Adrenal gland (tissue), 12 donors: ENCODE data around the gene TIPARP. TPM values are rescaled to one million over a fixed set of nuclear protein-coding genes. Genes with fewer than 3 reads are reported as not detected.
"Not testable (repeated sequence)": the region's sequence is repeated elsewhere in the genome, so short reads cannot be mapped to it uniquely, and the experiment has no call there.

Experiments used
- DNase-seq, 7 donors: peaks; one replicate each; pipeline ENCODE4 v3.0.0-alpha.2; 2019 to 2020
- H3K27ac ChIP-seq, 5 donors: fragments of 200-600 bp; sonication (generic) in 4 of 5; 1 replicate in 3 of 5; 2 replicates in 2 of 5; pipeline versions ENCODE4 v1.5.1 to v1.8.0; 2016 to 2020; ENCODE audit warnings: mild to moderate bottlenecking in 1 of 5
- H3K27me3 ChIP-seq: fragments of 200-600 bp; 2 replicates; pipeline ENCODE4 v1.8.0; 2021
- H3K36me3 ChIP-seq, 2 donors: fragments of 200-600 bp; replicated peaks in 1 of 2; 1 replicate in 1 of 2; 2 replicates in 1 of 2; pipeline versions ENCODE4 v1.5.1 to v1.8.0; 2018 to 2022
- H3K4me1 ChIP-seq, 2 donors: fragments of 200-600 bp; replicated peaks in 1 of 2; 1 replicate in 1 of 2; 2 replicates in 1 of 2; pipeline versions ENCODE4 v1.5.1 to v1.8.0; 2018 to 2021
- H3K4me3 ChIP-seq, 4 donors: fragments of 200-600 bp; sonication (generic) in 3 of 4; one replicate each; pipeline ENCODE4 v1.5.1; 2016 to 2018
- H3K9me3 ChIP-seq, 3 donors: fragments of 200-600 bp; sonication (generic) in 1 of 3; replicated peaks in 1 of 3; 1 replicate in 2 of 3; 2 replicates in 1 of 3; pipeline versions ENCODE4 v1.5.1 to v1.8.0; 2016 to 2021
- POLR2A ChIP-seq, 2 donors: fragments of 450-650 bp; IDR thresholded peaks; one replicate each; pipeline ENCODE4 v1.6.1; 2017; ENCODE audit warnings: antibody characterized with exemption in 2 of 2, mild to moderate bottlenecking in 2 of 2, moderate library complexity in 1 of 2
- WGBS, 4 donors: extraction: QIAGEN DNeasy Blood & Tissue Kit in 2 of 4; methylation state at CpG; one replicate each; pipeline versions ENCODE4 v1.1.5 to v1.1.7; 2013 to 2017; 5-methylcytosine and 5-hydroxymethylcytosine counted together
- intact Hi-C, 2 donors: fragments of 100-400 bp; cut with DNase I; formaldehyde crosslinking; loops; one replicate each; pipeline versions ENCODE4 v1.14.1 to v1.15.0; 2022 to 2023
- polyA plus RNA-seq, 3 donors: library from polyadenylated mRNA; stranded (reverse); fragments of 200-250 nt in 2 of 3; fragments of 350-450 nt in 1 of 3; fragmentation: Illumina TruSeq in 1 of 3; extraction: RNeasy Lipid Tissue Mini Kit (QIAGEN cat#74804) in 1 of 3; gene quantifications; one replicate each; pipeline ENCODE4 v1.2.3, GENCODE V29; 2013 to 2014
- total RNA-seq, 9 donors: library from RNA; depleted of rRNA in 4 of 9; stranded (reverse); fragments of >200 nt in 4 of 9; fragments of 120-200 nt in 1 of 9; fragmentation: NEBNext Ultra II Directional in 1 of 9; extraction: Animal tissue kit (Norgen Biotek cat#: 25700) in 1 of 9; gene quantifications; one replicate each; pipeline versions ENCODE4 v1.1.0 to v1.2.4, GENCODE V29; 2013 to 2023
- TF ChIP-seq, protein P1 (sequence below), 6 experiments: fragments of 450-650 bp in 4 of 6; fragments of 200-600 bp in 2 of 6; sonication (generic) in 1 of 6; IDR thresholded peaks; 1 replicate in 5 of 6; 2 replicates in 1 of 6; pipeline versions ENCODE4 v1.5.1 to v1.8.0; 2016 to 2021; ENCODE audit warnings: antibody characterized with exemption in 6 of 6, mild to moderate bottlenecking in 2 of 6, moderate library complexity in 1 of 6
- donor health status: healthy with polysubstance abuse.
- donor health status: Bipolar disorder and iron deficiency.
- donor health status: DM: yes; HTN: yes; CAD: no.
- donor health status: DM: no; HTN: no; CAD: no.
- donor health status: DM: no; HTN: no; CAD: no.
- donor health status: DM: yes; HTN: yes; CAD: no.

TIPARP gene
- total and polyA plus RNA-seq, 12 donors: 9.5 to 75.5 (median 18.2) TPM

DNA sequence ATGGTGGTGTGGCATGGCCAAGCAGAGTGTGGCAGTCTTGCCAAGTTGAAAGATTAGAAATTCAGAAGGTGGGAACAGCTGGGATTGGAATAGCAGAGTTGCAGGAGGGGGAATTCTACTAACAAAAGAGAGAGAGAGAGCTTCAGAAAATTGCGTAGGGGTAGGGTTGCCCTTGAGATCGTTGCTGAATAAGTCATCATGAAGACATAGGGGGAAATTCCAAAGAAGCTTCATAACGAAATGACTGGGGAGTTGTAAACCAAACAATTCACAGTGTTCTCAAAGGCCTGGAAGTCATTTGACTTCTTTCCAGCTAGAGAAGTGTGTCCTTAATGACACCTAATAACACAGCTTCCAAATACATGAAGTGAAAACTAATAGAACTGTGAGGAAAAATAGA lies 26.3 kb upstream of the TIPARP start:
- intact Hi-C loops: no loop called here
- WGBS, 4 donors: 40 to 63% (median 46%) methylated on average over 3 of the region's 3 CpGs
- Histone ChIP-seq H3K9me3 (no peaks in the 10 kb centered on the region), H3K4me3 (no peak overlapping the region), H3K27me3 (no peaks in the 10 kb centered on the region), H3K27ac (no peak overlapping the region), H3K4me1 (peaks cover 0 to 7% of the 10 kb centered on the region in 2 donors), H3K36me3 (no peaks in the 10 kb centered on the region)
- DNase-seq: no peak
- TF ChIP-seq, protein P1, sequence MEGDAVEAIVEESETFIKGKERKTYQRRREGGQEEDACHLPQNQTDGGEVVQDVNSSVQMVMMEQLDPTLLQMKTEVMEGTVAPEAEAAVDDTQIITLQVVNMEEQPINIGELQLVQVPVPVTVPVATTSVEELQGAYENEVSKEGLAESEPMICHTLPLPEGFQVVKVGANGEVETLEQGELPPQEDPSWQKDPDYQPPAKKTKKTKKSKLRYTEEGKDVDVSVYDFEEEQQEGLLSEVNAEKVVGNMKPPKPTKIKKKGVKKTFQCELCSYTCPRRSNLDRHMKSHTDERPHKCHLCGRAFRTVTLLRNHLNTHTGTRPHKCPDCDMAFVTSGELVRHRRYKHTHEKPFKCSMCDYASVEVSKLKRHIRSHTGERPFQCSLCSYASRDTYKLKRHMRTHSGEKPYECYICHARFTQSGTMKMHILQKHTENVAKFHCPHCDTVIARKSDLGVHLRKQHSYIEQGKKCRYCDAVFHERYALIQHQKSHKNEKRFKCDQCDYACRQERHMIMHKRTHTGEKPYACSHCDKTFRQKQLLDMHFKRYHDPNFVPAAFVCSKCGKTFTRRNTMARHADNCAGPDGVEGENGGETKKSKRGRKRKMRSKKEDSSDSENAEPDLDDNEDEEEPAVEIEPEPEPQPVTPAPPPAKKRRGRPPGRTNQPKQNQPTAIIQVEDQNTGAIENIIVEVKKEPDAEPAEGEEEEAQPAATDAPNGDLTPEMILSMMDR (IDR thresholded peaks at IDR 0.05): no peak
- TF ChIP-seq POLR2A (IDR thresholded peaks at IDR 0.05): no peak

DNA sequence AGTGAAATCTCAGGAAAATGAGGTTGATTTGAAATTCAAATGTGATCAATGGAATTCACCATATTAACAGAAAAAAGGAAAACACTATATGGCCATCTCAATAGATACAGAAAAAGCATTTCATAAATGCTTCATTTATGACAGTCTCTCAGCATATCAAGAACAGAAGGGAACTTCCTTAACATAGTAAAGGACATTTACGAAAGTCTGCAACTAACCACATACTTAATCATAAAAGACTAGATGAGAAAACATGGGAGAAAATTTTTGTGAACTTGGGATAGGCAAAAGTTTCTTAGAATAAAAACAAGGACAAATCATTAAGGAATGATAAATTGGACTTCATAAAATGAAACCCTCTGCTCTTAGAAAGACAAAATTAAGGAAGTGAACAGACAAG lies 24.7 kb upstream of the TIPARP start:
- H3K27ac ChIP-seq: no peak overlapping the region
- no peaks in the 10 kb centered on the region for H3K36me3 ChIP-seq
- 70 to 80% (median 77%) methylated on average over 1 of the region's 1 CpG for WGBS, 4 donors
- no peaks in the 10 kb centered on the region for H3K9me3 ChIP-seq
- H3K4me3 ChIP-seq: no peak overlapping the region
- no peaks in the 10 kb centered on the region for H3K27me3 ChIP-seq
- intact Hi-C loops: no loop called here
- TF ChIP-seq POLR2A (IDR thresholded peaks at IDR 0.05): no peak
- TF ChIP-seq, protein P1 (IDR thresholded peaks at IDR 0.05): no peak
- no peaks in the 10 kb centered on the region for H3K4me1 ChIP-seq
- DNase-seq: no peak

DNA sequence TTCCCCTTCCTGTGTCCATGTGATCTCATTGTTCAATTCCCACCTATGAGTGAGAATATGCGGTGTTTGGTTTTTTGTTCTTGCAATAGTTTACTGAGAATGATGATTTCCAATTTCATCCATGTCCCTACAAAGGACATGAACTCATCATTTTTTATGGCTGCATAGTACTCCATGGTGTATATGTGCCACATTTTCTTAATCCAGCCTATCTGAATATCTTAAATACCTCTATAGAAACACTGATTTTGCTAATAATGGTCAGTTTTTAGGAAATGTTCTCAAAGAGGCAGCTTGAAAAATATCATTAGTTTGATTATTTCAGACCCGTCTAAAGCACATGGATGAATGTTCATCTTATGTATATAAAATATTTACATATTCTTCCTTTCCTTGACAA lies 21.7 kb upstream of the TIPARP start:
- intact Hi-C loops: not testable (repeated sequence)

DNA sequence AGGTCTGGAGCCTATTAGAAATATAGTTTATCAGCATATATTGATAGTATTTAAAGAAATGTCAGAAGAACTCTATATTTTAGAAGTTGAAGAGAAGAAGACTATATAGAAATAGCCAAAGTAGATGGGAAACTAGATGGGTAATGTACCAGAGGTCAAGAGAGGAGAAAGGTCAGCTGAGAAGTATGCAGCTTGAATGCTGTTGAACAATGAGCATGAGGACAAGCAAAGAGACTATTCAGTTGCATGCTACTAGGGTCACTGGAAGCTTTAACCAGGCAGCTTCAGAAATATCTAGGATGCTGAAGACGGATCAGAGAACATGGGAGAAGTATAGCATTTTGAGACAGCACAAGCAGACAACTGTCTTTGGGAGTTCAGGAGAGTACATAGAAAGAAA lies 19.6 kb upstream of the TIPARP start:
- no peaks in the 10 kb centered on the region for H3K36me3 ChIP-seq
- no peak overlapping the region for H3K4me3 ChIP-seq
- H3K9me3 ChIP-seq: no peaks in the 10 kb centered on the region
- no peak for DNase-seq
- H3K27ac ChIP-seq: no peak overlapping the region
- 68 to 88% (median 78%) methylated on average over 1 of the region's 1 CpG for WGBS, 4 donors
- intact Hi-C loops: no loop called here
- TF ChIP-seq, protein P1 (IDR thresholded peaks at IDR 0.05): no peak
- no peak for TF ChIP-seq POLR2A (IDR thresholded peaks at IDR 0.05)
- no peaks in the 10 kb centered on the region for H3K4me1 ChIP-seq
- no peaks in the 10 kb centered on the region for H3K27me3 ChIP-seq

More for the DNA sequence above, 21.7 kb upstream of the TIPARP start:
- H3K27me3 ChIP-seq, H3K9me3 ChIP-seq, H3K27ac ChIP-seq, DNase-seq, H3K36me3 ChIP-seq, H3K4me1 ChIP-seq, H3K4me3 ChIP-seq: not testable (repeated sequence)
- WGBS, 4 donors: 82 to 100% (median 91%) methylated on average over 1 to 2 of the region's 2 CpGs

DNA sequence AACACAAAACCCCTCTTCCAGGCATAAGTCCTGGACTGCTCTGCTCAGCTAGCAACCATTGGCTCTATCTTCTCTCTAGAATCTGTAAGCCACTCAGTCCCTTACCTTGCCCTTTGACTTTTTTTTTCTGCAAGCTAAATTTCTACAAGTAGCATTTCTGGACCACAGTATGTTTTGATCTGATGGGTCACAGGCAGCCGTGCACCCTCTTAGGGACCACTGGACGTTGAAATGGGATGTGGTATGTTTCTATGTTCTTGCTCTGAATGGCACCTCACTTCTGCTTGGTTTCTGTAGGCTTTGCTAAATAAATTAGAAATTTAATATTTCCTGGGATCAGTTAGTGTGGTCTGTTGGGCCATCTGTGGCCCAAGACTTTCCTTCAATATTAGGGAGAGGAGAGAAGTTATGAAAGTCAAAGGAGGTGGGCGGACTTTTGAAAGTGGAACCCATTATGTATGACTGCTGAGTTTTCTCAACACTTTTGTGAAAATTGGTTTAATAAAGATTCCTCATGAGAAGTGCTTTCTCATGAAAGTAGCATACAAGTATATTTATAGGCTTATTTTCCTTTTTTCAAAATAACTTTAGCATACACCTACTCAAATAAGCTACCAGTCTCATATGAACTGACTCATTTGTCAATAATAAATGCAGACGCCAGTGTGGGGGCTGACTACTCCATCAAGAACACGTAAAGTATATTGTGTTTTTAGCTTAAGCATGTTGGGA lies 18.4 kb upstream of the TIPARP start:
- H3K4me3 ChIP-seq: no peak overlapping the region
- intact Hi-C loops: no loop called here
- no peak for TF ChIP-seq POLR2A (IDR thresholded peaks at IDR 0.05)
- TF ChIP-seq, protein P1 (IDR thresholded peaks at IDR 0.05): no peak
- no peaks in the 10 kb centered on the region for H3K36me3 ChIP-seq
- H3K9me3 ChIP-seq: no peaks in the 10 kb centered on the region
- 79 to 87% (median 82%) methylated on average over 5 of the region's 5 CpGs for WGBS, 4 donors
- no peak for DNase-seq
- no peaks in the 10 kb centered on the region for H3K27me3 ChIP-seq
- no peak overlapping the region for H3K27ac ChIP-seq
- H3K4me1 ChIP-seq: no peaks in the 10 kb centered on the region
